Activated T-helper 1 cell treated with anti-CD3 and anti-CD28 coated beads, Interleukin-2, amount 50 U/mL, for 16 hours (primary cell): ENCODE measurements around the gene LGALS1.
A peak's percentile ranks its signal among the peaks of the same experiment; 100 is the strongest.
"Not testable (repeated sequence)": the region's sequence is repeated elsewhere in the genome, so short reads cannot be mapped to it uniquely, and the experiment has no call there.

Experiments used
- DNase-seq, 2 donors: peaks; one replicate each; pipeline ENCODE4 v3.0.0-alpha.2; 2020; ENCODE audit warnings: low read depth in 1 of 2, low spot score in 1 of 2

Gene LGALS1

GRCh38 chr22:37686002-37686982 is 10.9 kb downstream of the LGALS1 start, which contains the start of gene NOL12:
Gene NOL12 (plus strand): TSS chr22:37686343. CDS start chr22:37686393, 50 bp downstream.
- DNase-seq = peak; percentile 61 to 64

- DNase-seq = no peak
These were observed 15.0 kb downstream of the LGALS1 start for GRCh38 chr22:37690407-37690806.

- no peak for DNase-seq
These were observed 15.6 kb downstream of the LGALS1 start for GRCh38 chr22:37690901-37691504.

- no peak for DNase-seq
These were observed 17.3 kb downstream of the LGALS1 start for GRCh38 chr22:37692627-37693285.

DNA sequence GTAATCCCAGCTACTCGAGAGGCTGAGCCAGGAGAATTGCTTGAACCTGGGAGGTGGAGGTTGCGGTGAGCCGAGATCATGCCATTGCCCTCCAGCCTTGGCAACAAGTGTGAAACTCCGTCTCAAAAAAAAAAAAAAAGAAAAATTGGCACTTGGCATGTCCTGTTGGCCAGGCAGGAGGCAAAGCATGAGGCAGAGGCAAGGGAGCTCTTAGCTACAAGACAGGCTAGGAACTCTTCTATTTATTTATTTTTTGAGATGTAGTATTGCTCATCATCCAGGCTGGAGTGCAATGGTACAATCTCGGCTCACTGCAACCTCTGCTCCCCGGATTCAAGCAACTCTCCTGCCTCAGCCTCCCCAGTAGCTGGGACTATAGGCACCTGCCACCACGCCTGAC is 18.7 kb downstream of the LGALS1 start:
- not testable (repeated sequence) for DNase-seq

GRCh38 chr22:37696260-37696656 is 20.8 kb downstream of the LGALS1 start:
- not testable (repeated sequence) for DNase-seq

DNA sequence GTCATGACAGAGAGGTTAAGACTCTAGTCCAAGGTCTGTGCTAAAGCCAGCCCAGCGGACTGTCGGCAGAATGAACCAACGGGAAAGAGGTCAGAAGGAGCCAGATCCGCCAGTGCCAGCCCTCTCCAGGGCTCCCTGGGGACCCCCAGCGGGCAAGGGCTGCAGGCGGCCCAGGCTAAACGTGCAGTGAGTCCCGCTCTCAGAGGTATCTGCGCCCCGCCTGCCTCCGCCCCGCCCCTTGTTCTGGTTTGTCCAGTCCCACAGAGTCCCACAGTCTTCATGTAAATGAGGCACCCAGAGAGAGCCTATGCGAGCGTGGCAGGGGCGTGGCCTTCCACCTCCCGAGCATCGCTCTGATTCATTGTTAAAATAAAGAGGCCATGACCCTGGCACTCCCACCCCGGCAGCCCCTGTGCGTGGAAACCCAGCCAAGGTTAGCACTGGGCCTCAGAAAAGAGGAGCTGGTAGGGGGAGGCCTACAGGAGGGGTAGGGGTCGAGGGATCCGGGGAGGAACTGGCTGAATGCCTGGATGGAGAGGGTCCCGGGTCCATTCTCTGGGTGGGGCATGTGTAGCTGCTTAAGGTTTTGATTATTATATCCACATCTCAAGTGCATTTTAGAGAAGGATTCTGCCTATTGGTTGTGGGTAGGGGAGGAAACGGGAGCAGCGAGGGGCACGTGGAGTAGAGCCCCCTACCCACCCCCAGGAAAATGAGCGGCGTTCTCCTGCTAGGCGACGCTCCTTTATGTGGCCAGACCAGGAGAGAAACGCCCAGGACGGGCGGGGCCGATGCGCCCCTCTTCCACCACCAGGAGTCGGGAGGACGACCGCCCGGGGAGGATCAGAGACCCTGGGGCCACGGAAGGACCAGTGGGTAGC is 21.5 kb downstream of the LGALS1 start, which contains the start of gene TRIOBP:
TRIOBP (plus strand) TSS at position 392 of the 881 bp plus-strand sequence. CDS start 4,318 bp downstream, outside the sequence.
- DNase-seq = peak; percentile 55 to 66

DNA sequence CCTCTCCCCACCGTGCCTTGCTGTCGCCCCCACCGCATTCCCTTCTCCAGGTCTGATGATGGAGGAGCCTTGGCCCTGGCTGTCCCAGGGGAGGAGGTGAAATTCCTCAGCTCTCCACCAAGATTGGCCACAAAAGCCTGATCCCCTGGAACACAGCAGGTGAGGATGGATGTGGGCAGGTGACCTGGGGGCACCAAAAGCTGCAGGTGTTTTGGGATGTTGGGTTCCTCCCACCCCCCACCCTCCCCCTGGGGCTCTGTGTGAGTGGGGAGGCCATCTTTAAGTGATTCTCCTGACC is 22.1 kb downstream of the LGALS1 start:
- DNase-seq = no peak

GRCh38 chr22:37701141-37701786 is 25.8 kb downstream of the LGALS1 start:
- no peak for DNase-seq

- DNase-seq = no peak
These were observed 28.5 kb downstream of the LGALS1 start for GRCh38 chr22:37703906-37704305.

GRCh38 chr22:37704645-37705044 is 29.2 kb downstream of the LGALS1 start:
- DNase-seq = no peak

- DNase-seq = no peak
These were observed 29.8 kb downstream of the LGALS1 start for GRCh38 chr22:37705205-37705604.

- no peak for DNase-seq
These were observed 33.4 kb downstream of the LGALS1 start for GRCh38 chr22:37708580-37709444.

DNA sequence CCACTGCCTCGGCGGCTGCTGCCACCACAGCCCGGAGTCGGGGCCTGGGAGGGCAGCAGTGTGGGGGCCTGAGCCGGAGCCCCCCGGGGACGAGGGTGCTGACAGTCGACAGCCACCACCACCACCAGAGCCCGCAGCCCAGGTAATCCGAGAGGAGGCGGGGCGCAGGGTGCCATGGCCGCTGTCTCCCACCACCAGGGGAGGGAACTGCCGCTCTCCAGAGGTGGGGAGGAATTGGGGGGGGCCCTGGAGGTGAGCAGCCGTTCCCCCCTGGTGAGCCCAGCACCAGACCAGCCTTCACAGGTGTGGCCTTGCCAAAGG is 34.0 kb downstream of the LGALS1 start:
- no peak for DNase-seq

DNA sequence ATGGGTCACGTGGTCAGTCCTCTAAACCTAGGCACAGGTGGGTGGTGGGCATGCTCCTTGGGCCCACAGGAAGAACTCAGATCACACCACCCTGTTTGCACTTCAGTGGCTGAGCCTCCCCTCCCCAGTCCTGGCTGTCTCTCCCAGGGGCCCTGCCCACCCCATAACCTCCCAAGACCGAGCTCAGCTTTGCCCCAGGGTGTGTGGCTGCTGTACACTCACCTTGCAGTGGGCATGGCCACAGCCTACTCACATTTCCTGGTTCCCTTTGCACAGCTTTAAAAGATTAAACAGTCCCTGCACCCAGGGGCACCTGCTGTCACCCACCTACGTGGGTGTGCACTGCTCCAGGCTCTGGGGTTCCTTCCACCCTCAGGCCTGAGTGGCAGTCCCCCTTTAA is 35.2 kb downstream of the LGALS1 start:
- no peak for DNase-seq

DNA sequence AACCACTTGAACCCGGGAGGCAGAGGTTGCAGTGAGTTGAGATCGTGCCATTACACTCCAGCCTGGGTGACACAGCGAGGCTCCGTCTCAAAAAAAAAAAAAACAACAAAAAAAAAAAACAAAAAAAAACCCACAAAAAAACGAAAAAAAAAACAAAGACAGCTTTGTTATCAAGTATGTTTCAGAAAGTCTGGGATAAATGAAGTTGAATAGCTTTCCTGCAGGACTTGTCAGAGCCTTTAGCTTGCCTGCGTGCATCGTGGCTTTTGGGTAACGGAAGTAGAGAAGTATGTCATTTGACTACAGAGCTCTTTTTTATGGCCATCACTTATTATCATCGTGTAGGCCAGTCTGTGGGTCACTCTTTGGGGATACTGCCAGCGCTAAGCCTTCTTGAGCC is 36.1 kb downstream of the LGALS1 start:
- DNase-seq = no peak

- DNase-seq = no peak
These were observed 38.3 kb downstream of the LGALS1 start for GRCh38 chr22:37713761-37714160.

GRCh38 chr22:37714634-37715033 is 39.2 kb downstream of the LGALS1 start:
- DNase-seq = no peak

DNA sequence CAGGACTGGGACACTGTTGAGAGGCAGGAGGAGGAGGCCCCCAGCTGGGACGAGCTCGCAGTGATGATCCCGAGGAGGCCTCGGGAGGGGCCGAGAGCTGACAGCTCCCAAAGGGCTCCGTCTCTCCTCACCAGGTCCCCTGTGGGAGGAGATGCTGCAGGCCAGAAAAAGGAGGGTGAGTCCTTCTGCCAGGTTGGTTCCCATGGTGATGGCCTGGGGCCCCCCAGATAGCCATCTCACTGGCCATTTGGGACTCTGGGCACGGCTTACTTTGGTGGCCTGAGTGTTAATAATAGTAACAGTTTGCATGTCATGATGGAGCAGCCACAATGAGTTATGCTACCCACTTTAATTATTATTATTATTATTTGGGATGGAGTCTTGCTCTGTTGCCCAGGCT is 40.3 kb downstream of the LGALS1 start:
- no peak for DNase-seq

- no peak for DNase-seq
These were observed 41.3 kb downstream of the LGALS1 start for GRCh38 chr22:37716708-37717107.
